Natural killer cell (primary cell): Measurements from ENCODE around the gene ANXA5. TPM values are rescaled to one million over a fixed set of nuclear protein-coding genes. Genes with fewer than 3 reads are reported as not detected.
"Not testable (repeated sequence)": the region's sequence is repeated elsewhere in the genome, so short reads cannot be mapped to it uniquely, and the experiment has no call there.

Experiments
- ATAC-seq, 3 donors: fragments of 150-1000 bp in 2 of 3; fragments of 200-7000 bp in 1 of 3; cut with Tn5 transposase; 1 replicate in 1 of 3; 2 replicates in 2 of 3; pipeline ENCODE4 v1.10.0; 2021; ENCODE audit warnings: mild to moderate bottlenecking in 2 of 3, moderate library complexity in 2 of 3
- DNase-seq, 2 donors: peaks; one replicate each; pipeline versions ENCODE4 v3.0.0 to v3.0.0-alpha.2; 2013 to 2021; ENCODE audit warnings: mixed read lengths in 1 of 2
- H3K27ac ChIP-seq: one replicate; pipeline ENCODE4 v1.5.1; 2013; ENCODE audit warnings: mild to moderate bottlenecking, low read length
- H3K27me3 ChIP-seq: one replicate; pipeline ENCODE4 v1.6.1; 2013; ENCODE audit warnings: low read length; ENCODE audit not compliant: control insufficient read depth, insufficient read depth
- H3K36me3 ChIP-seq: one replicate; pipeline ENCODE4 v1.6.1; 2013; ENCODE audit warnings: low read length; ENCODE audit not compliant: control insufficient read depth, insufficient read depth
- H3K4me1 ChIP-seq: one replicate; pipeline ENCODE4 v1.6.1; 2013; ENCODE audit warnings: low read length; ENCODE audit not compliant: control insufficient read depth, insufficient read depth
- H3K4me3 ChIP-seq: one replicate; pipeline ENCODE4 v1.5.1; 2013; ENCODE audit warnings: low read length
- H3K9me3 ChIP-seq: one replicate; pipeline ENCODE4 v1.6.1; 2013; ENCODE audit warnings: low read length; ENCODE audit not compliant: control insufficient read depth, insufficient read depth
- H3K27ac Mint-ChIP-seq, 2 donors: one replicate each; pipeline ENCODE4 v1.8.0; 2022; ENCODE audit warnings: mild to moderate bottlenecking in 2 of 2, mixed read lengths in 2 of 2, moderate library complexity in 1 of 2
- H3K27me3 Mint-ChIP-seq, 2 donors: one replicate each; pipeline ENCODE4 v1.8.0; 2022; ENCODE audit warnings: low read depth in 2 of 2, mixed read lengths in 2 of 2
- H3K36me3 Mint-ChIP-seq: one replicate; pipeline ENCODE4 v1.8.0; 2022; ENCODE audit warnings: mixed read lengths
- H3K4me1 Mint-ChIP-seq, 2 donors: one replicate each; pipeline ENCODE4 v1.8.0; 2022; ENCODE audit warnings: mixed read lengths in 2 of 2
- H3K4me3 Mint-ChIP-seq: one replicate; pipeline ENCODE4 v1.8.0; 2022; ENCODE audit warnings: mild to moderate bottlenecking, moderate library complexity, mixed read lengths
- H3K9me3 Mint-ChIP-seq, 2 donors: one replicate each; pipeline ENCODE4 v1.8.0; 2022; ENCODE audit warnings: mixed read lengths in 2 of 2
- WGBS: methylation state at CpG from one replicate; pipeline ENCODE4 v1.1.7; 2013; ENCODE audit warnings: missing lambda C conversion rate; ENCODE audit not compliant: insufficient coverage; 5-methylcytosine and 5-hydroxymethylcytosine counted together
- intact Hi-C: fragments of 100-400 bp; cut with micrococcal nuclease; formaldehyde crosslinking; loops from one replicate; pipeline ENCODE4 v1.14.2; 2022
- total RNA-seq, 4 donors: library from RNA; stranded (reverse); fragments of 120-200 nt in 1 of 4; gene quantifications; one replicate each; pipeline versions ENCODE4 v1.2.3 to v1.2.4, GENCODE V29; 2013 to 2022
- TF ChIP-seq, protein P1 (sequence below): fragments of 200-600 bp; IDR thresholded peaks from one replicate; pipeline ENCODE4 v1.8.0; 2022; ENCODE audit warnings: antibody characterized with exemption

Gene ANXA5
- total RNA-seq, 3 donors from 2014 or later (not counting 1 experiment from before 2014, with no cell fraction given): 24.9 to 74.4 (median 33.1) TPM

DNA sequence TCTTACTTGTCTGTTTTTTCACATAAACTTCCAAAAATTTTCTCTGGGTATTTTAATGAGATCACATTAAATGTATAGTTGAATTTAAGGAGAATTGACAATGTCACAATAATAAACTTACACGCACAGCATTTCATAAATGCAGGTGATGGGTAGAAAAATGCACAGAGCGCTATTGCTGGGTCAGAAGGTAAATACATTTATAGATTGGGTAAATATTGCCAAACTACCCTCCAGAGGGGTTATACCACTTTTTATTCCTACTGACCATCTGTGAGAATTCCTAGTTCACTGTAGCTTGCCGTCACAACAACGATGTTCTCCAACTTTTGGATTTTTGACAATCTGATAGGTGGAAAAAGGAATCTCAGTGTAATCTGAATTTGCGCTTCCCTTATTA lies 34.6 kb downstream of the ANXA5 start:
- Mint-ChIP-seq H3K4me3 (no peak overlapping the region), H3K27ac (no peak overlapping the region), H3K4me1 (peaks cover 5 to 7% of the 10 kb centered on the region in 2 donors), H3K27me3 (no peaks in the 10 kb centered on the region), H3K9me3 (no peaks in the 10 kb centered on the region), H3K36me3 (no peaks in the 10 kb centered on the region)
- H3K27me3 ChIP-seq: no peaks in the 10 kb centered on the region
- intact Hi-C loops: no loop called here
- no peak overlapping the region for H3K27ac ChIP-seq
- ATAC-seq (no peak), DNase-seq (no peak)
- H3K4me1 ChIP-seq: no peaks in the 10 kb centered on the region
- no peaks in the 10 kb centered on the region for H3K9me3 ChIP-seq
- H3K36me3 ChIP-seq: no peaks in the 10 kb centered on the region
- TF ChIP-seq, protein P1, sequence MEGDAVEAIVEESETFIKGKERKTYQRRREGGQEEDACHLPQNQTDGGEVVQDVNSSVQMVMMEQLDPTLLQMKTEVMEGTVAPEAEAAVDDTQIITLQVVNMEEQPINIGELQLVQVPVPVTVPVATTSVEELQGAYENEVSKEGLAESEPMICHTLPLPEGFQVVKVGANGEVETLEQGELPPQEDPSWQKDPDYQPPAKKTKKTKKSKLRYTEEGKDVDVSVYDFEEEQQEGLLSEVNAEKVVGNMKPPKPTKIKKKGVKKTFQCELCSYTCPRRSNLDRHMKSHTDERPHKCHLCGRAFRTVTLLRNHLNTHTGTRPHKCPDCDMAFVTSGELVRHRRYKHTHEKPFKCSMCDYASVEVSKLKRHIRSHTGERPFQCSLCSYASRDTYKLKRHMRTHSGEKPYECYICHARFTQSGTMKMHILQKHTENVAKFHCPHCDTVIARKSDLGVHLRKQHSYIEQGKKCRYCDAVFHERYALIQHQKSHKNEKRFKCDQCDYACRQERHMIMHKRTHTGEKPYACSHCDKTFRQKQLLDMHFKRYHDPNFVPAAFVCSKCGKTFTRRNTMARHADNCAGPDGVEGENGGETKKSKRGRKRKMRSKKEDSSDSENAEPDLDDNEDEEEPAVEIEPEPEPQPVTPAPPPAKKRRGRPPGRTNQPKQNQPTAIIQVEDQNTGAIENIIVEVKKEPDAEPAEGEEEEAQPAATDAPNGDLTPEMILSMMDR: no peak
- no peak overlapping the region for H3K4me3 ChIP-seq
- WGBS: 93% methylated on average over 3 of the region's 5 CpGs

DNA sequence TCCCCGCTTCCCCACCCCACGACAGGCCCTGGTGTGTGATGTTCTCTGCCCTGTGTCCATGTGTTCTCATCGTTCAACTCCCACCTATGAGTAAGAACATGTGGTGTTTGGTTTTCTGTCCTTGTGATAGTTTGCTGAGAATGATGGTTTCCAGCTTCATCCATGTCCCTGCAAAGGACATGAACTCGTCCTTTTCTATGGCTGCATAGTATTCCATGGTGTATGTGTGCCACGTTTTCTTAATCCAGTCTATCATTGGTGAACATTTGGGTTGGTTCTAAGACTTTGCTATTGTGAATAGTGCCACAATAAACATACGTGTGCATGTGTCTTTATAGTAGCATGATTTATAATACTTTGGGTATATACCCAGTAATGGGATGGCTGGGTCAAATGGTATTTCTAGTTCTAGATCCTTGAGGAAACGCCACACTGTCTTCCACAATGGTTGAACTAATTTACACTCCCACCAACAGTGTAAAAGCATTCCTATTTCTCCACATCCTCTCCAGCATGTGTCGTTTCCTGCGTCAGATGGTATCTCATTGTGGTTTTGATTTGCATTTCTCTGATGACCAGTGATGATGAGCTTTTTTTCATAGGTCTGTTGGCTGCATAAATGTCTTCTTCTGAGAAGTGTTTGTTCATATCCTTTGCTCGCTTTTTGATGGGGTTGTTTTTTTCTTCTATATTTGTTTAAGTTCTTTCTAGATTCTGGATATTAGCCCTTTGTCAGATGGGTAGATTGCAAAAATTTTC lies 36.4 kb downstream of the ANXA5 start:
- DNase-seq, H3K9me3 ChIP-seq, H3K4me1 Mint-ChIP-seq, intact Hi-C loops, H3K4me1 ChIP-seq, H3K36me3 ChIP-seq, H3K27ac ChIP-seq, H3K4me3 ChIP-seq, H3K9me3 Mint-ChIP-seq, ATAC-seq, H3K36me3 Mint-ChIP-seq, H3K27me3 Mint-ChIP-seq, H3K27ac Mint-ChIP-seq, H3K27me3 ChIP-seq, H3K4me3 Mint-ChIP-seq: not testable (repeated sequence)
- WGBS: 79% methylated on average over 4 of the region's 10 CpGs

DNA sequence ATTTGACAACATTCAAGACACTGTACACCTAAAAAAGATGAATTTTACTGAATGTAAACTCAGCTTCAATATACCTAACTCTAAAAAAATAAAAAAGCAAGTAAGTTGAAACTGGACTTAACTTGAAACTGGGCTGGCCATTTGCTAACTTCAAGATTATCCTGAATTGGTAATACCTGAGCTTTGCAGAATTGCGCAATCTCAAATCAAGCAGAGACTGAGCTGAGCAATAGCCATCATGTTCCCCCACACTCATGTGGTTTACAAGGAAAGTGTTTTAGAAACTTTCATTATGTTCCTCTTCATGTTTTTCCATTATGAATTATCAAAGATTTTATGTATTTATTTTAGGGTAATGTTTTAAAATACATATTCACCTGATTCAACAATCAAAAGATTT lies 38.7 kb downstream of the ANXA5 start:
- Histone ChIP-seq H3K9me3 (no peaks in the 10 kb centered on the region), H3K4me1 (no peaks in the 10 kb centered on the region), H3K27ac (no peak overlapping the region), H3K4me3 (no peak overlapping the region), H3K27me3 (no peaks in the 10 kb centered on the region), H3K36me3 (no peaks in the 10 kb centered on the region)
- Mint-ChIP-seq H3K4me1 (peaks cover 5 to 7% of the 10 kb centered on the region in 2 donors), H3K4me3 (no peak overlapping the region), H3K36me3 (no peaks in the 10 kb centered on the region), H3K9me3 (no peaks in the 10 kb centered on the region), H3K27me3 (peaks cover 0 to 6% of the 10 kb centered on the region in 2 donors), H3K27ac (no peak overlapping the region)
- intact Hi-C loops: no loop called here
- DNase-seq: no peak
- 100% methylated on average over 1 of the region's 1 CpG for WGBS
- TF ChIP-seq, protein P1: no peak
- no peak for ATAC-seq

DNA sequence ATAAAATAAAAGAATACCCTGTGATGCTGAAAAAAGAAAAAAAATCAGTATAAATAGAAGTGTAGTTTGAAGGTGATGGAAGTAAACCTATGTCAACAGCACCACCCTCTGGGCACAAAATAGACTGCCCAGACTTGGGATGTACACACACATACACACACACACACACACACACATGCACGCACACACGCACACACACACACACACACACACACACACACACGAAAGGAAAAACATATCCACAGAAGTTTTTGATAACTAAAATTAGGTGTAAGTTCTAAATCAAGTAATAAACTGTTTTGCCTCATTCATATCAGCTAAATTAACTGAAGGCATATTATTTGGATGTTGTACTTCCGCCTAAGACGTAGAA lies 40.5 kb downstream of the ANXA5 start:
- TF ChIP-seq, protein P1: no peak
- ATAC-seq (peak in 1 of 3 donors; percentile 54), DNase-seq (peak in 1 of 2 donors; percentile 42)
- H3K36me3 ChIP-seq: no peaks in the 10 kb centered on the region
- no CpG with 5 or more reads among the region's 5 CpGs for WGBS
- H3K4me3 ChIP-seq: no peak overlapping the region
- Mint-ChIP-seq H3K4me1 (peaks cover 5 to 7% of the 10 kb centered on the region in 2 donors), H3K27ac (no peak overlapping the region), H3K9me3 (no peaks in the 10 kb centered on the region), H3K27me3 (peaks cover 0 to 11% of the 10 kb centered on the region in 2 donors), H3K36me3 (no peaks in the 10 kb centered on the region), H3K4me3 (no peak overlapping the region)
- no peaks in the 10 kb centered on the region for H3K4me1 ChIP-seq
- H3K27ac ChIP-seq: no peak overlapping the region
- intact Hi-C loops: no loop called here
- H3K9me3 ChIP-seq: no peaks in the 10 kb centered on the region
- peaks cover under 1% of the 10 kb centered on the region for H3K27me3 ChIP-seq
